ENCODE measurements around the gene TEX51. TPM values are rescaled to one million over a fixed set of nuclear protein-coding genes. Genes with fewer than 3 reads are reported as not detected.

TEX51 gene
- total RNA-seq, 2 donors from 2014 or later = not detected

- TF ChIP-seq CTCF (IDR thresholded peaks at IDR 0.05) = no peak
- H3K9me3 ChIP-seq = no peaks in the 10 kb centered on the region
Measured at GRCh38 chr2:126933711-126934091, 35.0 kb downstream of the TEX51 start.

GRCh38 chr2:126934809-126935208 is 36.1 kb downstream of the TEX51 start:
- DNase-seq = no peak
- Histone ChIP-seq H3K36me3 (no peaks in the 10 kb centered on the region), H3K9ac (ENCODE audit: low read depth in 2 of 2, low read length in 2 of 2) (no peak overlapping the region), H3K27me3 (no peaks in the 10 kb centered on the region), H3K4me1 (no peaks in the 10 kb centered on the region), H3K27ac (no peak overlapping the region), H3K4me3 (no peak overlapping the region), H3K9me3 (no peaks in the 10 kb centered on the region)
- intact Hi-C loops (cut with DNase I) = no loop called here
- no peak for TF ChIP-seq CTCF (IDR thresholded peaks at IDR 0.05)

More at GRCh38 chr2:126933711-126934091, 35.0 kb downstream of the TEX51 start:
- Histone ChIP-seq H3K9ac (ENCODE audit: low read depth in 2 of 2, low read length in 2 of 2) (no peak overlapping the region), H3K27ac (no peak overlapping the region), H3K4me1 (no peaks in the 10 kb centered on the region), H3K36me3 (no peaks in the 10 kb centered on the region), H3K4me3 (no peak overlapping the region), H3K27me3 (no peaks in the 10 kb centered on the region)
- intact Hi-C loops (cut with DNase I) = no loop called here
- no peak for DNase-seq

DNA sequence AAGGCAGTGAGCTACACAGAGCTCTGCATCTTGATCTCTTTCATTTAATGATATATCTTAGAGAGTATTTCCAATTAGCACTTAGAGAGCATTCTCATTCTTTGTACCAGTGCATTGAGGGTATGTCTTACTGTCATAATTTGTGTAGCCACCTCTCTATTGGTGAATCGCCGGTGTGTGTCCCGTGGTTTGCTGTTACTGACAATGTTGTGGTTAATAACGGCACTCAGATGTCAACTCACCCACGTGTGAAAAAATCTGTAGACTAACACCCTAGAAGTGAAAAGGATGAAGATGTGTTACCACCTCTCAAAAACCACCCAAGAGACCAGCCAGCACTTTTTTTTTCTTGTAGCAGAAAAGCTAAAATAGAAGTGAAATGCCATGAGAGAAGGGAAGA is 37.1 kb downstream of the TEX51 start:
- Histone ChIP-seq H3K27ac (no peak overlapping the region), H3K4me1 (no peaks in the 10 kb centered on the region), H3K4me3 (no peak overlapping the region), H3K36me3 (no peaks in the 10 kb centered on the region), H3K9me3 (no peaks in the 10 kb centered on the region), H3K9ac (ENCODE audit: low read depth in 2 of 2, low read length in 2 of 2) (no peak overlapping the region), H3K27me3 (no peaks in the 10 kb centered on the region)
- intact Hi-C loops (cut with DNase I) = no loop called here
- DNase-seq = no peak
- no peak for TF ChIP-seq CTCF (IDR thresholded peaks at IDR 0.05)

- Histone ChIP-seq H3K9ac (ENCODE audit: low read depth in 2 of 2, low read length in 2 of 2) (no peak overlapping the region), H3K27me3 (no peaks in the 10 kb centered on the region), H3K4me1 (no peaks in the 10 kb centered on the region), H3K4me3 (no peak overlapping the region), H3K9me3 (no peaks in the 10 kb centered on the region), H3K27ac (no peak overlapping the region), H3K36me3 (no peaks in the 10 kb centered on the region)
- TF ChIP-seq CTCF (IDR thresholded peaks at IDR 0.05) = no peak
- intact Hi-C loops (cut with DNase I) = no loop called here
- DNase-seq = no peak
Measured at GRCh38 chr2:126936219-126936723, 37.6 kb downstream of the TEX51 start.

DNA sequence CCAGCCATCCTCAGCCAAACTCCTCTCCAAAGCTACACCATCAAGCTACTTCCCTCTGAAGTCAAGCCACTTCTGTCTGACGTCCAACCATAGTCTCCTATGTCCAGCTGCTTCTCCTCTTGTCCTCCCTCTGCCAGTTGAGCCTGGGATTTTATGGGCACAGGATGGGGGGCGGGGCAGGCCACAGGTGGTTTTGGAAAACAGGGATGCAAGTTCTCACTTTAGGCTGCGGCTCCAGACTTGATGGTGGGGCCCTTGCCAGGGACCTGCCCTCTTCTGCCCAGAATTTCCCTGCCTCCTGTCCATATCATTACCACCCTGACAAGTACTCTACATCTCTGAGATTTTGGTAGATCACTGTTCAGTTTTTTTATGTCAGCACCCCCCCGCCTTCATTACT is 41.6 kb downstream of the TEX51 start:
- H3K9me3 ChIP-seq = no peaks in the 10 kb centered on the region
- H3K9ac ChIP-seq (ENCODE audit: low read depth in 2 of 2, low read length in 2 of 2) = no peak overlapping the region
- no peaks in the 10 kb centered on the region for H3K27me3 ChIP-seq
- TF ChIP-seq CTCF (IDR thresholded peaks at IDR 0.05) = no peak
- H3K4me1 ChIP-seq = no peaks in the 10 kb centered on the region
- H3K27ac ChIP-seq = no peak overlapping the region
- DNase-seq = no peak
- H3K4me3 ChIP-seq = no peak overlapping the region
- intact Hi-C loops (cut with DNase I) = no loop called here
- no peaks in the 10 kb centered on the region for H3K36me3 ChIP-seq

Data from colonic mucosa (tissue), 4 donors.